CD4-positive, alpha-beta T cell treated with Interleukin-6 at 100 ng/mL for 8 hours (primary cell): ENCODE data around the gene PF4V1.

Experiments
- DNase-seq: peaks from one replicate; pipeline ENCODE4 v3.0.0-alpha.2; 2020; ENCODE audit warnings: mixed read lengths, low spot score

Gene PF4V1

GRCh38 chr4:73847526-73848182 lies 5.4 kb upstream of the PF4V1 start:
- DNase-seq = no peak

DNA sequence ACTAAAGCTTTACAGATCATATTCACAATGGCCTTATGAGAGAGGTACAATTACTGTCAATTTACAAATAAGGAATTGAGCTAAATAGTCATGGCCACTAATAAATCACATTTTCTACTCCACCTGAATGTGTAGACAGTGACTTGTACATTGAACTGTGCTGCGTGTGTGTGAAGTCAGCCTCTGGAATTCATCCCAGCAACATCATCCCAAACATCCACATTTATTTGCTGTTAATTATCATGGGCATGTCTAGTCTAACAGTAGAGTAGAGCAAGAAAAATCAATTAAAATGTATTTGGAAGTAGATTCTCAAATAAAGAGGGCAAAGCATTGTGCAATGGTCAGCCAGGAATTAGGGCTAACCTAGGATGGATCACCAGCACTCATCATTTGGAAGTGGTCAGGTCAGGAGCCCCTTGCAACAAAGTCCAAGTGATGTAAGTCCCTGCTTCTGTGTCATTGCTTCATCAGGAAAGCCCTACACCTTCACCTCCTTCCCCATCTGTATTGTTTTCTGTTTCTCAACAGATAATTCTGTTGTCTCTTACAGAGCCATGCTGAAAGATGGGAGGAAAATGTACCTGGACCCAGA lies 4.8 kb upstream of the PF4V1 start:
- no peak for DNase-seq

DNA sequence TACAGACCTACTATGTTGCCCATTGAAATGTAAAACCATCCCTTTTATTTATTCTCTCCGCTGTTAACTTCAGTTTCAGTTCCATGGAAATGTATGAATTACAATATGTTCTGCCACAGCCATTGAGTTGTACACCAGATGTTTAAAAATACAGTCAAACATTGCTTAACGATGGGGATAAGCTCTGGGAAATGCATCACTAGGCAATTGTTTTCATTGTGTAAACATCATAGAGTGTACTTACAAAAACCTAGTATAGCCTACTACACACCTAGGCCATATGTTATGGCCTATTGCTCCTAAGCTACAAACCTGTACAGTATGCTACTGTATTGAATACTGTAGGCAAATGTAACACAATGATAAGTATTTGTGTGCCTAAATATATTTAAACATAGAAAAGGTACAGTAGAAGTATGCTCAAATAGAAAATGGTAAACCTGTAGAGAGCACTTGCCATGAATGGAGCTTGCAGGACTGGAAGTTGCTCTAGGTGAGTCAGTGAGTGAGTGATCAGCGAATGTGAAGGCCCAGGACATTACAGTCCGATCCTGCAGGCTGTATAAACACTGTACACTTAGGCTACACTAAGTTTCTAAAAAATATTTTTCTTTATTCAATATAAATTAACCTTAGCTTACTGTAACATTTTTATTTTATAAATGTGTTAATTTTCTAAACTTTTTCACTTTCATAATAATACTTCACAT lies 2.7 kb upstream of the PF4V1 start:
- DNase-seq = no peak

DNA sequence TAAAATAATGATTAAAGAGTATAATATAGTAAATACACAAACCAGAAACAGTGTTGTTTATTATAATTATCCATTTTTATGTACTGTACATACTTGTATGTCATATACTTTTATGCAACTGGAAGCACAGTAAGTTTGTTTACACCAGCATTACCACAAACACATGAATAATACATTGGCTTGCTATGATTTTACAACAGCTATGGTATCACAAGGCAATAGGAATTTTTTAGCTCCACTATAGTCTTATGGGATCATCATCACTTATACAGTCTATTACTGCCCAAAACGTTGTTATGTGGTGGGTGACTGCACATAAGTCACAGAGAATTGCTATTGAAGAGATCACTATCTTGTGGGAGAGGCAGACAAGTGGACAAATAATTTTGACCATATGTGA lies 1.8 kb upstream of the PF4V1 start:
- DNase-seq = no peak

- no peak for DNase-seq
Observed at GRCh38 chr4:73852771-73853170, 325 bp upstream of the PF4V1 start.

GRCh38 chr4:73853718-73854473 lies 800 bp downstream of the PF4V1 start:
- no peak for DNase-seq

- no peak for DNase-seq
Observed at GRCh38 chr4:73855406-73855805, 2.3 kb downstream of the PF4V1 start.

GRCh38 chr4:73856518-73856917 lies 3.4 kb downstream of the PF4V1 start:
- no peak for DNase-seq

DNA sequence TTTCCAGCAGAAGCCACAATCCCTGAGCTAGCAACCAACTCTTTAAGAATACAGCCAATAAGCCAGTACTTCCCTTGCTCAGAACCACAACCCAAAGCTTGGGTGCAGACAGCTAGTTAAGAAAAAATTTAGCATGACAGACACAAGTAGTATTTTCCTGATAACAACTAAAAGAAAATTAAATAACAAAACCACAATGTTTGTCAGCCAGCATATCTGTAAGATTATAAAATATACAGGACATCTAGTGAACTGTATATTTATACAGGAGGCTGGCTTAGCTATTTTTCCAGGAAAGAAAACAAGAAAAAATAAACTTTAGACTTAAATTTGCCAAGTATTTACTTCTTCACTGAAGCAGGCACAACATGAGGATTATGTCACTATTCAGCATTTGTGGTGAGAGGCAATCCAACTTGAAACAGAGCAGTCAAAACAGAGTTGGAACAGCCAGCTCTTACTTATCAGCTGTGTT lies 6.6 kb downstream of the PF4V1 start:
- DNase-seq = no peak

GRCh38 chr4:73860181-73860580 lies 7.1 kb downstream of the PF4V1 start:
- no peak for DNase-seq

DNA sequence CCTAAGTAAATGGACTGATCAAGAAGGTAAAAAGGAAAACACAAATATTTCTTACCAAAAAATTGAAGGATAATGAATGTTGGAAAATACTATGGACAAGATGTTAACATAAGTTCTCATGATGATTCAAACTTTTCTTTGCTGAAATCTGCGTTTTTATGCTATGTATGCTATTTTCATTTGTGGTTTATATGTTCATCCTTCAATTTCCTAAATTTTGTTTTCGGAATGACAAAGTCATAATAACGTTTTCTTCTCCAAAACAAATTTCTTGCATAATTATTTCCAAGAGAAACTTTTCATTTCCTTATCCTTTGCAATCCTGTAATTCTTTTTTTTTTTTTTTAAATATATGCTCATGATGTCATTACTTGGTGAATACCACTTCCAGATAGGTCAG lies 7.8 kb downstream of the PF4V1 start:
- no peak for DNase-seq

DNA sequence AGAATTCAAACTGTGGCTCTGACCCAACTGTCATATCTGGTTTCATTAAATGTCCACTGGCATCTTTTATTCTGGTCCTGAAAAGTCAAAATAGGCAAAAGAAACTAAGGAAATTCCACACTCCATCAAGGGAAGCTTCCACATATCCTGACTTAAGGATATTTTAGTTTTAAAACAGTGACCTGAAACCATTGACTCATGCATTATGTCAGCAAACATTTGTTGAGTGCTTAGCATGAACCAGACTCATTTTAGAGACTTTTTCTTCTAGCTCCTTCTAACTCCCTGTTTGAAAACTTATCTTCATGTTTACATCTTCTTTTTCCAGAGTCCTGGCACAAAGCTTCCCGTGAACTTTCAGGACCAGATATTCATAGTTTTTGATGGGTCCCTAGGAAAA lies 9.2 kb downstream of the PF4V1 start:
- no peak for DNase-seq

- no peak for DNase-seq
Observed at GRCh38 chr4:73864365-73864764, 11.3 kb downstream of the PF4V1 start.

DNA sequence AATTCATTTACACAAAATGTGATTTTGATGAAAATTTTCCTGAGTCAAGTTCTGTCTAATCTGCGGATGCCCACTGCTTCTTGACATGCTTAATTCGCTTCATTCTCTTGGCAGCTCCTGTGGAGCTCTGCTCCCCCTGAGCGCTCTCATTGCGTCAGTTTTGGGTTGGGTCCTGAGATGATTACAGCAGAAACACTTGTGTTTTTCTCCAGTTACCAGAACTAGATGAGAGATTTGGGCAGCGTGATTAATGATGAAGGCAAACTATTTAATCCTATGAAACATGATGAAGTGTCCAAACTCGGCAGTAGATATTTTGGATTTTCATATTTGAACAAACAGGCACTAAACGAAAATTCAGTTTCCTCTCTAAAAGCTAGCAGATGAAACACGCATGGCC lies 11.9 kb downstream of the PF4V1 start:
- DNase-seq = no peak

- no peak for DNase-seq
Observed at GRCh38 chr4:73865431-73866096, 12.5 kb downstream of the PF4V1 start.

DNA sequence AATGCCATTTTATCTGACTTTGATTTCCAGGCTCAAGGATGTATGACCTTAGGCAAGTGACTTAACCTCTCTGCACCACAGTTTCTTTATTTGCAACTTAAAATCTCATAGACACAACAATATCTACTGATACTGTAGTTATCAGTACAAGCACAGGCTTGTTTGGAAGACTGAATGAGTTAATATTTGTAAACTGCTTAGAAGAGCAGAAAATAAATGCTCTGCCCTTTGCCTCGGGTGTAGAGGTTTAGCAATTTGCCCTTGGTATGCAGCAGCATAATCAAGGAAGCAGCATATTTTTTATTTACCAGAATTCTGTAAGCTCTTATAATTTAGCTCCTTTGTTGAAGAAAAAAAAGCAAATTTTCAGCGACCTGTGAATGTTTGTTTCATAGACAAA lies 13.2 kb downstream of the PF4V1 start:
- DNase-seq = no peak

DNA sequence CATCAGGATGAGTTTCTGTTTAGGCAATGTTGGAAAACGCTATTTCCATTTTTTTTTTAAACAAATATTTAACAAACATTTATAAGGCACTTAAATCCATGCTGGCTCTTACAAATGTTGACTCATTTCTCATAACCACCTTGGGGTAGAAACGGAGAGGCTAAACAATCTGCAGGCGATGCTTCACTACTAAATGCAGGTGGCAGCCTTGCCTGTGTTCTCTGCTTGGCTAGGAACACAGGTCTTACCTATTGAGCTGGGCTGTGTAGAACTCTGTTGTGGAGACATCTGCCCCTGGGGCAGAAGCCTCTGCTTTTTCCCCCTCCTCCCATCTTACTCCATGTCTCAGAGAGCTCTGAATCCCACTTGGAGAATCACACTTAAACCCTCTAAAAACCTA lies 14.7 kb downstream of the PF4V1 start:
- no peak for DNase-seq

DNA sequence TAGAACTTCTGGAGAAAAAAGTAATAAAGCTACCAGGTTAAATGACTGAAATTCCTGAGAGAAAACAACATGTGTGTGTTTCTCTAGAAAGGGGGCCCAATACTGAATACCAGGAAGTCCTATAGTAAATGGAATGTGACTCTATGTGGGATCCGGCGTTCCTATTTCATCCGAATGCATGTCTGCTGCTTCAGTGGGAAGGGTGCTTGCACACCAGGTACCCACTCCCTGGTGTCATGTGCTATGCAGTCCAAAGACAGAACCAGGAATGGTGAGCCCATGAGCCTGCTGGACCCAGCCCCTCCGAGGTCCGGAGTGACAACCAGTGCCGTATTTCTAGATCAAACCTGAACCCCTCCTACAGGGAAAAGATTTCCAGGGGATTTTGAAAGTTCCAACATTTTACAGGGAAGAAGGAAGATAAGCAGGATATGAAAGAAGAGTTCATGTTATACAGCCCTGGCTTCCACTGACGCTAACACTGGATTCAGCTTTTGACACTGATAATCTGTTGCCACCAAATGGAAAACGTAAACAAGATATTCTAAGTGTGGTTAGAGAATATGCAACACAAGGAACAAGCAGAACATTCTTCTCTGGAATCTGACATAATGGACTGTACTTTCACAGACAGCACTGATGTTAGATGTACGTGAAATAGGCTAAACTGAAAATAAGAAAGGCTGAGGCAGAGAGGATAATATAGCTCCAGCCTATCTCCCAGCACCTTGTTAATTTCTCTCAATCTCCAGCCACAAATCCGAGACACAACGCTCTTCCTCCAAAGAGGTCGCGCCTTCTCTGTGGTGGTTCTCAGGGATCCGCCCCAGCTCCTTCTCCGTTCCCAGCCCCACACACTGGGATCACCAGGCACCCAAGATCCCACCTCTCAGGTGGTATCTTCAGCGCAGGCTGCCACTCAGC lies 15.4 kb downstream of the PF4V1 start:
- no peak for DNase-seq

DNA sequence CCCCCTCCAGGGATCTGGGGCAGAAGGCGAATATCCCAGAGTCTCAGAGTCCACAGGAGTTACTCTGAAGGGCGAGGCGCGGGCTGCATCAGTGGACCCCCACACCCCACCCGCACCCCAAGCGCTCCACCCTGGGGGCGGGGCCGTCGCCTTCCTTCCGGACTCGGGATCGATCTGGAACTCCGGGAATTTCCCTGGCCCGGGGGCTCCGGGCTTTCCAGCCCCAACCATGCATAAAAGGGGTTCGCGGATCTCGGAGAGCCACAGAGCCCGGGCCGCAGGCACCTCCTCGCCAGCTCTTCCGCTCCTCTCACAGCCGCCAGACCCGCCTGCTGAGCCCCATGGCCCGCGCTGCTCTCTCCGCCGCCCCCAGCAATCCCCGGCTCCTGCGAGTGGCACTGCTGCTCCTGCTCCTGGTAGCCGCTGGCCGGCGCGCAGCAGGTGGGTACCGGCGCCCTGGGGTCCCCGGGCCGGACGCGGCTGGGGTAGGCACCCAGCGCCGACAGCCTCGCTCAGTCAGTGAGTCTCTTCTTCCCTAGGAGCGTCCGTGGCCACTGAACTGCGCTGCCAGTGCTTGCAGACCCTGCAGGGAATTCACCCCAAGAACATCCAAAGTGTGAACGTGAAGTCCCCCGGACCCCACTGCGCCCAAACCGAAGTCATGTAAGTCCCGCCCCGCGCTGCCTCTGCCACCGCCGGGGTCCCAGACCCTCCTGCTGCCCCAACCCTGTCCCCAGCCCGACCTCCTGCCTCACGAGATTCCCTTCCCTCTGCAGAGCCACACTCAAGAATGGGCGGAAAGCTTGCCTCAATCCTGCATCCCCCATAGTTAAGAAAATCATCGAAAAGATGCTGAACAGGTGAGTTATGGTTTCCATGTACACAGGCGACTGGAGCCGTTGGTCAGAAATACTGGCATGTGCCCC lies 16.3 kb downstream of the PF4V1 start, which contains the start of gene CXCL1:
TSS of gene CXCL1 (plus strand) at position 264 of the 926 bp plus-strand sequence. CDS start at position 342, 78 bp downstream.
- DNase-seq = no peak

DNA sequence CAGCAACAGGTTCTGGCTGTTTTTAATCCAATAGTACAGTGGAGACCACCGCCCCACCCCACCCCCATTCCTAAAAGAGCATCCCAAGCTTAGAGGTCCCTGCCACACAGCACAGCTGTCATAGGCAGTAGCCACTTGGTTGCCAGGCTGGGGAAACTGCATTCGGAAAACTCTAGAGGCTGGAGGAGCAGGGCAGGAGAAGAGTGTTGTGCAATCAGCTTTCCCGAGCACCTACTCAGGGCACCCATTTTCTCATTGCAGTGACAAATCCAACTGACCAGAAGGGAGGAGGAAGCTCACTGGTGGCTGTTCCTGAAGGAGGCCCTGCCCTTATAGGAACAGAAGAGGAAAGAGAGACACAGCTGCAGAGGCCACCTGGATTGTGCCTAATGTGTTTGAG lies 17.2 kb downstream of the PF4V1 start:
- no peak for DNase-seq
